NCI-H2107 (cell line): ENCODE data around the gene HAVCR2.
A peak's percentile ranks its signal among the peaks of the same experiment; 100 is the strongest.

Experiments used
- DNase-seq: peaks from one replicate; lab custom pipeline; 2025; lab: John Stamatoyannopoulos, UW

Gene HAVCR2

DNA sequence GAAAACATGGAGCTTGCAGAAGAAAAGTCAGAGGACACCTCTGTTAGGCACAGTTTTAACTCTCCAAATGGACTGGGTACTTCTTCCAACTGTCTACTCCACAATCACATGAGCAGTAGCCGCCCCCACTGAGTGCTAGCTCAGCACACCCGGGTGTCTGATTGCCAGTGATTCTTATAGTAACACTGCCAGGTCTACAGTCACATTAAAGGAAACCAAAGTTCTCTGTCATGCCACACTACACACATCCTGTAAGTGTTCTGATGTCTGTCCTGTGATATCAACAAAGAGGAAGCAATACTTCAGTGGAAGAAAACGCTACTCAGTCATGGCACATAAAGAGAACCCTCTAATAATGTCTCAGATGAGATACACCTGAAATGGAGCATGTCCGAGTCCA lies at the start of gene HAVCR2:
Gene HAVCR2, minus strand, starts transcription at position 69 of the 400 bp plus-strand sequence. Its CDS starts 61 bp downstream, at position 8.
- no peak for DNase-seq

DNA sequence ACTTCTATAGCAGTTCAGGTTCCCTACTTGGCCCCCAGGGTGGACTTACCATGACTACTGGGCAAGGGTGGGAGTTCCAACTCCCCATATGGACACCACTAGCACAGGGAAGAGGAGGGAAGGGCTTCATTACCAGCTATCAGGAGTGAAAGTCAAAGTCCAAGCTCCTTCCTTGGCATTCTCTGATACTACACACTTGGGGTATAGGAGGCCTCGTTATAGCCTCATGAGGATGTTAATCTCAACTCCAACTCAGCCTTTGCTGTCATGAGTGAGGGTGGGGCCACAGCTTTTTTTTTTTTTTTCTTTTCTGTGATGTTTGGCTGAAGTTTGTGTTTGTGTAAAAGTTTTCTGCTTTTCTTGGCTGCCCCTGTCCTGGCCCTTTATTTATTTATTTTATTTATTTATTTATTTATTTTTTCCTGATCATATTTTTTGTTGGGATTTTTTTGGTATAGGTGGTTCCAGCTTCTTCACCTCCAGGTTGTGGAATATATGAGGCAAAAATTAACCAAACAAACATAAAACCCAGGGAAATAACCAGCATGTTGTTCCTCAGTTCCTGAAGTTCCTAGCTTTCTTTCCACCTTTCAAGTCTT lies 48.5 kb upstream of the HAVCR2 start:
- DNase-seq: no peak

DNA sequence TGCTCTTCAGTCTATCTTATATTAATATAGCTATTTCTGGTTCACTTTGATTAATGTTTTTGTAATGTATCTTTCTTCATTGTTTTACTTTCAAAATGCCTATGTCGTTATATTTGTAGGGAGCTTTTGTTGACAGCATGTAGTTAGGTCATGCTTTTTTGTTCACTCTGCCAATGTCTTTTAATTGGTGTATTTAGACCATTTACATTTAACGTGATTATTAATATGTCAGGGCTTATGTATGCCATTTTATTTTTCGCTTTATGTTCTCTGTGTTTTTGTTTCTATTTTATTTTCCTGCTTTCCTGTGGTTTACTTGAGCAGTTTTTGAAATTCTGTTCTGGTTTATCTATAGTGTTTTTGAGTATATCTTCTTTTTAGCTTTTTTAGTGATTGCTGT lies 46.5 kb upstream of the HAVCR2 start:
- no peak for DNase-seq

DNA sequence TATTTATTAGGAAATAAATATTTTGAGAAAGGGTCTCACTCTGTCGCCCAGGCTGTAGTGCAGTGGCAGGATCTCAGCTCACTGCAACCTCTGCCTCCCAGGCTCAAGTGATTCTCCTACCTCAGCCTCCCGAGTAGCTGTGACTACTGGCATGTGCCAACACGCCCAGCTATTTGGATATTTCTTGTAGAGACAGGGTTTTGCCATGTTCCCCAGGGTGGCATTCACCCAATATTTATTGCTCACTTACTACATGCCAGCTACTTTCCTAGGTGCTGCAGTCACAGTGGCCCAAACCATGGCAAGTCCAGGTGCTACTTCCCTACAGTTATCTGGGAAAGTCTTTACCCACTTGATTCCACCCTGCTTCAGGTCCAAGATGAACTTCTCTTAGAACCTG lies 42.2 kb upstream of the HAVCR2 start:
- DNase-seq: no peak

DNA sequence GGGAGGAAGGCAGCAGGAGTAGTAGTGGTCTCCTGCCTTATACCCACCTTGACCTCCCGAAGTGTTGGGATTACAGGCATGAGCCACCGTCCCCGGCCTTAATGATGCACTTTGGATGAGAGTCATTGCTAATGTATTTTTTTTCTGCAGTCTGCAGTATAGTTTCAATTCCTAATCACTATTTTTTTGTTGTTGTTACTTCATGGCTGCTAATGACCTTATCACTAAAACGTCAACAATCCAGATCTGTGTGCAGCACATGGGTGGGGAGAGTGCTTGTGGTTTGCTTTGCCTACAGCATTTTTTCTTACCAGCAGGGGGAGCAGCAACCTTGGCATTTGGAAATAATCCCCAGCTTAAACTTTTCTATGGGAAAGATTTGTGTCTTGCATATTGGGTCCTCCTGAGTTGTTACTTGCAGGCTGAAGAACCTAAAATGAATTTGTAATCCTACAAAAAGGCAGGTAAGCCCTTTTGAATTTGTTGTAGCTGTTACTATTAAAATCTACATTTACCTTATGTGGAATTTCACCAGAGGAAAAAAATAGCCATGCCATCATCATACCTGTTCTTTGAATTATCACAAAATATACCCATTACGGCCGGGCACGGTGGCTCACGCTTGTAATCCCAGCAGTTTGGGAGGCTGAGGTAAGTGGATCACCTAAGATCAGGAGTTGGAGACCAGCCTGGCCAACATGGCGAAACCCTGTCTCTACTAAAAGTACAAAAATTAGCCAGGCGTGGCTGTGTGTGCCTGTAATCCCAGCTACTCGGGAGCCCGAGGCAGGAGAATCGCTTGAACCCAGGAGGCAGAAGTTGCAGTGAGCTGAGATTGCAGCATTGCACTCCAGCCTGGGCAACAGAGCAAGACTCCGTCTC lies 40.1 kb upstream of the HAVCR2 start:
- peak; percentile 15 for DNase-seq

- no peak for DNase-seq
Measured at GRCh38 chr5:157143127-157143971, 34.5 kb upstream of the HAVCR2 start.

GRCh38 chr5:157142317-157143126 lies 33.7 kb upstream of the HAVCR2 start, which contains the start of gene MED7:
TSS of gene MED7 (minus strand) at chr5:157142865. CDS start at chr5:157139431, 3,434 bp downstream.
- DNase-seq: peak; percentile 77

GRCh38 chr5:157137691-157138090 lies 28.8 kb upstream of the HAVCR2 start:
- no peak for DNase-seq

GRCh38 chr5:157132281-157132612 lies 23.4 kb upstream of the HAVCR2 start:
- DNase-seq: no peak

- DNase-seq: no peak
Measured at GRCh38 chr5:157130925-157131324, 22.1 kb upstream of the HAVCR2 start.

DNA sequence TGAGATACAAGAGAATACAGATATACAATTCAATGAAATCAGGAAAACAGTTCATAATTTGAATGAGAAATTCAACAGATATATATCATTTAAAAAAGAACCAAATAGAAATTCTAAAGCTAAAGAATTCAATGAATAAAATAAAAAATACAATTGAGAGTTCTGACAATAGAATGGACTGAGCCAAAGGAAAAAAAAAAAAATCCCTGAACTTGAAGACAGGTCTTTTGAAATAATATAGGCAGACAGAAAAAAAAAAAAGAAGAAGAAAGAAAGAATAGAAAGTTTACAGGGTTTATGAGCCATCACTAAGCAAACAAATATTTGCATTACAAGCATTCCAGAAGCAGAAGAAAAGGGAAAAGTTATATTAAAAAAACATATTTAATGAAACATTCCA lies 12.9 kb upstream of the HAVCR2 start:
- DNase-seq: no peak

DNA sequence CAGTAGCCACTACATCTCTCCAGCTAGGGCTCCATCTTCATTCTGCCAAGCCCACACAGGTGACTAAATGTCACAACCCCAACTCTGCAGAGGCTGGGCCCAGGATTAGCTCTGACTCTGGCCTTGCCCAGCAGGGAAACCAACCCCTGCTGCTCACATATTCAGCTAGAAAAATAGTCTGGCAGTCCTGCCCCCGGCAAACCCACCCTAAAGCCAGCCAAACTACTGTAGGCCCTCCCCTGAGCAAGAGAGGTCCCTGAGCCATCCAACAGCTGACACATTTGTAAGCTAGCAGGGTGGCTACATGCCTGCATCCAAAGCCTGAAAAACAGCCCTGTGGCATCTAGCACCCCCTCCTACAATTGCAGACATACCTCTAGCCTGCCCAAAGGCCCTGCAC lies 11.3 kb upstream of the HAVCR2 start:
- no peak for DNase-seq

- DNase-seq: no peak
Measured at GRCh38 chr5:157116483-157116954, 7.7 kb upstream of the HAVCR2 start.

DNA sequence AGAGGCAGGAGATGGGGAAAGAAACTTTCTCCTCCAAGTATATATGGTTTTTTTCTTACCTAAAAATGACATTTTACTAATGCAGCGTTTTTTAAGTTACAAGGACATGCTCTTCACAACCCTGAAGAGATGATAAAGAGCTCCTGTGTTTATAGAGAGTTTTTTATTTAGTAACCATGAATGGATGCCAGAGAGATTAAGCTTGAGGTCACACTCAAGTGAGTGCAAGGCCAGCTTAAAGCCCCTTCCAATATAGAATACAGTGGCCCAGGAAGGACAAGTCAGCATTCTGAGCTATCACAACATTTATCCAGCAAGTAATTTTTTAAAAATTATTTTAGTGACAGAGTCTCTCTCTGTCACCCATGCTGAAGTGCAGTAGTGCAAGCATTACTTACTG lies 6.7 kb upstream of the HAVCR2 start:
- DNase-seq: no peak

GRCh38 chr5:157115012-157115411 lies 6.2 kb upstream of the HAVCR2 start:
- DNase-seq: no peak

- no peak for DNase-seq
Measured at GRCh38 chr5:157113002-157113401, 4.2 kb upstream of the HAVCR2 start.

DNA sequence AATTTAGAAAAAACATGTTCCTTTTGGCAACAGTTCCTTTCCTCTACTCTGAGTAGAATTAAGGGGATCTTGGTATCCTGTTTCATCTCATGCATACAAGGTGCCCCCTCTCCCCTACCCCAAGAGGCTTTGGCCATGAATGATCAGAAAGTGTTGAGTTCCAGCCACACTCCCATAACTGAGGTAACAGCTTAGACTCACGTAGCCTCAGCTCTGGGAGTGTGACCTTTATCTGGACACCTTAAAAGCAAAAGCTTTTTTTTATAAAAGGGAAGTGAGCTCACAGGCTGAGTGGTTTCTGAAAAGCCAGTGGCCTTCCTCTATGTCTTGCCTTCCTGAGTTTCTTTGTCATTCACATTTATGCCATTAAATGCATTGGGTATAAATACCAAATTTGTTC lies 900 bp upstream of the HAVCR2 start:
- DNase-seq: no peak

DNA sequence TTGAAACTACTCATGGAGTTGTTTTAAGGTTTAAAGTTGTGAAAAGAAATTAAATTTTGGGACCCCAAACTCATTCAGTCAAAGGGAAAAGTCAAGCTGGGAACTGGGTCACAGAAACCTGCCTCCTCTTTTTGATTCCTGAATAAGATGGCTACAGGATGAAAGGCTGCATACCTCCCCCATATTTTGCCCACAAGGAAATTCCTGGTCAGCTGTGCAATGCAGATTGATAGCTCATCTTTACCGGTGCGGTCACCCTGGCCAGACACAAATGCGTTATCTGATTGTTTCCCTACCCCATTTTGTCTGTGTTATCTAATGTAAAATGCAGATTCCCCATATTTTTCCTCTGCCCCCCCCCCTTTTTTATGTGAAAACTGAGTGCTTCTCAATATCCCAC lies 1.3 kb downstream of the HAVCR2 start:
- no peak for DNase-seq

GRCh38 chr5:157106630-157107461 lies 2.0 kb downstream of the HAVCR2 start:
- no peak for DNase-seq

- DNase-seq: no peak
Measured at GRCh38 chr5:157100140-157100679, 8.6 kb downstream of the HAVCR2 start.
